Astrocyte (in vitro differentiated cells and primary cell): ENCODE results near the gene EMC8. TPM values are rescaled to one million over a fixed set of nuclear protein-coding genes. Genes with fewer than 3 reads are reported as not detected.

Source experiments
- DNase-seq: peaks from one replicate; pipeline ENCODE4 v3.0.0-alpha.2; 2010; ENCODE audit warnings: low read depth
- FAIRE-seq: peaks from 2 replicates; lab custom pipeline; 2011; peaks lifted over from hg19 to GRCh38; lab: Jason Lieb, UNC
- H2AFZ ChIP-seq: 2 replicates; pipeline ENCODE4 v1.6.0; 2012; ENCODE audit warnings: low read depth, low read length, inconsistent platforms
- H3K27ac ChIP-seq: 2 replicates; pipeline ENCODE4 v1.5.1; 2011; ENCODE audit warnings: low read depth, low read length, inconsistent platforms
- H3K27me3 ChIP-seq: 2 replicates; pipeline ENCODE4 v1.6.0; 2011; ENCODE audit warnings: low read length, inconsistent platforms; ENCODE audit not compliant: insufficient read depth
- H3K36me3 ChIP-seq: 2 replicates; pipeline ENCODE4 v1.5.1; 2011; ENCODE audit warnings: low read length, inconsistent platforms; ENCODE audit not compliant: insufficient read depth
- H3K4me1 ChIP-seq: 2 replicates; pipeline ENCODE4 v1.5.1; 2011; ENCODE audit warnings: low read length, inconsistent platforms; ENCODE audit not compliant: insufficient read depth
- H3K4me2 ChIP-seq: 2 replicates; pipeline ENCODE4 v1.6.0; 2012; ENCODE audit warnings: low read length, inconsistent platforms
- H3K4me3 ChIP-seq: 2 replicates; pipeline ENCODE4 v1.5.1; 2011; ENCODE audit warnings: low read depth, mild to moderate bottlenecking, low read length, inconsistent platforms; ENCODE audit not compliant: insufficient read depth
- H3K79me2 ChIP-seq: 2 replicates; pipeline ENCODE4 v1.6.0; 2012; ENCODE audit warnings: mild to moderate bottlenecking, low read length, inconsistent platforms; ENCODE audit not compliant: insufficient read depth
- H3K9ac ChIP-seq: 2 replicates; pipeline ENCODE4 v1.6.0; 2012; ENCODE audit warnings: mild to moderate bottlenecking, low read length, inconsistent platforms
- H3K9me3 ChIP-seq: 2 replicates; pipeline ENCODE4 v1.5.1; 2012; ENCODE audit warnings: low read depth, mild to moderate bottlenecking, low read length, inconsistent platforms; ENCODE audit not compliant: insufficient read depth
- H4K20me1 ChIP-seq: 2 replicates; pipeline ENCODE4 v1.6.0; 2012; ENCODE audit warnings: low read length, inconsistent platforms; ENCODE audit not compliant: insufficient read depth
- H3K27ac Mint-ChIP-seq: one replicate; pipeline ENCODE4 v1.8.0; 2021; ENCODE audit warnings: mild to moderate bottlenecking, mixed read lengths; ENCODE audit not compliant: unreplicated experiment
- H3K27me3 Mint-ChIP-seq: one replicate; pipeline ENCODE4 v1.8.0; 2021; ENCODE audit warnings: low read depth, mixed read lengths; ENCODE audit not compliant: unreplicated experiment
- H3K36me3 Mint-ChIP-seq: one replicate; pipeline ENCODE4 v1.8.0; 2021; ENCODE audit warnings: low read depth, mixed read lengths; ENCODE audit not compliant: unreplicated experiment
- H3K4me1 Mint-ChIP-seq: one replicate; pipeline ENCODE4 v1.8.0; 2021; ENCODE audit warnings: low read depth, mixed read lengths; ENCODE audit not compliant: unreplicated experiment
- H3K4me3 Mint-ChIP-seq: one replicate; pipeline ENCODE4 v1.8.0; 2021; ENCODE audit warnings: mild to moderate bottlenecking, moderate library complexity, mixed read lengths; ENCODE audit not compliant: unreplicated experiment
- H3K9me3 Mint-ChIP-seq: one replicate; pipeline ENCODE4 v1.8.0; 2021; ENCODE audit warnings: mild to moderate bottlenecking, mixed read lengths; ENCODE audit not compliant: unreplicated experiment
- EZH2 ChIP-seq: IDR thresholded peaks from 2 replicates; pipeline ENCODE4 v1.6.1; 2012; ENCODE audit warnings: mild to moderate bottlenecking, low read length, inconsistent platforms; ENCODE audit not compliant: insufficient read depth
- total RNA-seq: library from RNA; stranded (reverse); gene quantifications from 2 replicates; pipeline ENCODE4 v1.2.1, GENCODE V29; 2021
- TF ChIP-seq, protein P1 (sequence below): IDR thresholded peaks from 2 replicates; pipeline ENCODE4 v1.5.1; 2011; ENCODE audit warnings: low read depth, mild to moderate bottlenecking, inconsistent platforms, low read length, moderate library complexity; ENCODE audit not compliant: insufficient read depth

The EMC8 gene
- total RNA-seq, 1 donor from 2014 or later, result 42.7 TPM

DNA sequence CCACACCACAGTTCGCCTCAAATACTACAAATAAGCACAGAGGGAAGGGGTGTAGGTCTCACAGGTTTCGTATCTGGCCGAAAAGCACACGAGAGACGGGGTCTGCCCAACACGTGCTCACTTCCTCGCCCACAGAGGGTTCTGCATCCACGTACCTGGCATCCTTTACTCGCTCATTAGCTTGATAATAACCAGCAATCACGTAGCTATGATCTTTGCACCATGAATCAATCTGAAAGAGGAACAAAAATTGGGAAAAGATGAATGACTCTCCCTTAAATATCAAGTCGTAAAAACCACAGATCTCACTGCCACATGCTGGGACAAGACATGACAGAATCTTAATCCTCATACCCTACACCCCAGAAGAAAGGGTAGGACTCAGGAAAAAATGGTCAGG is 10.5 kb downstream of the EMC8 start:
- peaks cover 2% of the 10 kb centered on the region for H3K4me1 Mint-ChIP-seq
- no peaks in the 10 kb centered on the region for H3K9me3 Mint-ChIP-seq
- no peak overlapping the region for H3K4me2 ChIP-seq
- H2AFZ ChIP-seq, result no peak overlapping the region
- no peak for FAIRE-seq
- no peak overlapping the region for H3K27ac Mint-ChIP-seq
- H3K4me1 ChIP-seq, result no peaks in the 10 kb centered on the region
- no peak overlapping the region for H3K9ac ChIP-seq
- H3K27me3 ChIP-seq, result no peaks in the 10 kb centered on the region
- H3K36me3 ChIP-seq, result peaks cover 32% of the 10 kb centered on the region
- H3K4me3 Mint-ChIP-seq, result no peak overlapping the region
- H3K79me2 ChIP-seq, result peaks cover 92% of the 10 kb centered on the region
- TF ChIP-seq, protein P1, sequence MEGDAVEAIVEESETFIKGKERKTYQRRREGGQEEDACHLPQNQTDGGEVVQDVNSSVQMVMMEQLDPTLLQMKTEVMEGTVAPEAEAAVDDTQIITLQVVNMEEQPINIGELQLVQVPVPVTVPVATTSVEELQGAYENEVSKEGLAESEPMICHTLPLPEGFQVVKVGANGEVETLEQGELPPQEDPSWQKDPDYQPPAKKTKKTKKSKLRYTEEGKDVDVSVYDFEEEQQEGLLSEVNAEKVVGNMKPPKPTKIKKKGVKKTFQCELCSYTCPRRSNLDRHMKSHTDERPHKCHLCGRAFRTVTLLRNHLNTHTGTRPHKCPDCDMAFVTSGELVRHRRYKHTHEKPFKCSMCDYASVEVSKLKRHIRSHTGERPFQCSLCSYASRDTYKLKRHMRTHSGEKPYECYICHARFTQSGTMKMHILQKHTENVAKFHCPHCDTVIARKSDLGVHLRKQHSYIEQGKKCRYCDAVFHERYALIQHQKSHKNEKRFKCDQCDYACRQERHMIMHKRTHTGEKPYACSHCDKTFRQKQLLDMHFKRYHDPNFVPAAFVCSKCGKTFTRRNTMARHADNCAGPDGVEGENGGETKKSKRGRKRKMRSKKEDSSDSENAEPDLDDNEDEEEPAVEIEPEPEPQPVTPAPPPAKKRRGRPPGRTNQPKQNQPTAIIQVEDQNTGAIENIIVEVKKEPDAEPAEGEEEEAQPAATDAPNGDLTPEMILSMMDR, result no peak
- no peak for TF ChIP-seq EZH2
- DNase-seq, result no peak
- no peaks in the 10 kb centered on the region for H3K9me3 ChIP-seq
- H3K4me3 ChIP-seq, result no peak overlapping the region
- peaks cover 19% of the 10 kb centered on the region for H3K36me3 Mint-ChIP-seq
- H3K27me3 Mint-ChIP-seq, result no peaks in the 10 kb centered on the region
- no peak overlapping the region for H3K27ac ChIP-seq
- H4K20me1 ChIP-seq, result peaks cover 92% of the 10 kb centered on the region

DNA sequence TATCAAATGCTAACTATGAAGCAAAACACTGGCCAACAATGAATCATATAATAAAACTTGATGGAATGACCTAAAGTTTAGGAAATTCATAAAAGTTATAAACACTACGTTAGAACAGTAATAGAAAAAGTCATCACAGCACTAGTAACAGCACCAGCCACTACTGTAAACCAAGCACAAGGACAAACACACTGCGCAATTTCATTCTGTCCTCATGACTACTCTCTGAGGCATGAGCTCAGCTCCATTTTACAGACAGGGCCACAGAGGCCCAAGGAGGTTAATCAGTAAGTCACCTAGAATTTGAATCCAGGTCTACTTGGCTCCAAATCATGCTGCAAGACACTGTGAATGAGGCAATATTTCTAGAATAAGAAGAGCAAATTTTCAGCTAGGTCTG is 13.4 kb downstream of the EMC8 start:
- H3K4me3 Mint-ChIP-seq, result no peak overlapping the region
- H3K9ac ChIP-seq, result no peak overlapping the region
- H3K79me2 ChIP-seq, result peaks cover 90% of the 10 kb centered on the region
- H3K4me2 ChIP-seq, result no peak overlapping the region
- peaks cover 9% of the 10 kb centered on the region for H3K36me3 Mint-ChIP-seq
- H4K20me1 ChIP-seq, result peaks cover 93% of the 10 kb centered on the region
- H2AFZ ChIP-seq, result no peak overlapping the region
- H3K27me3 ChIP-seq, result no peaks in the 10 kb centered on the region
- H3K4me3 ChIP-seq, result no peak overlapping the region
- DNase-seq (no peak), FAIRE-seq (no peak)
- H3K27me3 Mint-ChIP-seq, result no peaks in the 10 kb centered on the region
- H3K36me3 ChIP-seq, result peaks cover 27% of the 10 kb centered on the region
- no peak overlapping the region for H3K27ac Mint-ChIP-seq
- no peak overlapping the region for H3K27ac ChIP-seq
- no peaks in the 10 kb centered on the region for H3K9me3 Mint-ChIP-seq
- H3K4me1 ChIP-seq, result peaks cover 6% of the 10 kb centered on the region
- no peaks in the 10 kb centered on the region for H3K9me3 ChIP-seq
- no peaks in the 10 kb centered on the region for H3K4me1 Mint-ChIP-seq
- TF ChIP-seq, protein P1, result no peak
- no peak for TF ChIP-seq EZH2

DNA sequence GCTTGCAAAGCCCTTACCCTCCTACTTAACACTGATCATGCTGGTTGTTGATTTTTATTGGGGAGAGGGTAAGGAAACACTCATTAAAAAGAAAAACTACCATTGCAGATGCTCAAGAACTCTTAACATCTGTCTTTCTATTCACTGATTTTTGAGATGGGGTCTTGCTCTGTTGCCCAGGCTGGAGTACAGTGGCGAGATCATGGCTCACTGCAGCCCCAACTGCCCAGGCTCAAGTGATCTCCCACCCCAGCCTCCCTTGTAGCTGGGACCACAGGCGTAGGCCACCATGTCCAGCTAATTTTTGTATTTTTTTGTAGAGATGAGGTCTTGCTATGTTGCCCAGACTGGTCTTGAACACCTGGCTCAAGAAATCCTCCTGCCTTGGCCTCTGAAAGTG is 14.5 kb downstream of the EMC8 start:
- TF ChIP-seq EZH2, result no peak
- TF ChIP-seq, protein P1, result no peak
- Histone ChIP-seq H3K9me3 (no peaks in the 10 kb centered on the region), H3K4me2 (no peak overlapping the region), H2AFZ (no peak overlapping the region), H4K20me1 (peaks cover 93% of the 10 kb centered on the region), H3K4me1 (peaks cover 6% of the 10 kb centered on the region), H3K9ac (no peak overlapping the region), H3K79me2 (peaks cover 79% of the 10 kb centered on the region), H3K36me3 (peaks cover 38% of the 10 kb centered on the region), H3K27ac (no peak overlapping the region), H3K4me3 (no peak overlapping the region), H3K27me3 (no peaks in the 10 kb centered on the region)
- H3K4me1 Mint-ChIP-seq, result no peaks in the 10 kb centered on the region
- H3K9me3 Mint-ChIP-seq, result no peaks in the 10 kb centered on the region
- H3K27ac Mint-ChIP-seq, result no peak overlapping the region
- no peaks in the 10 kb centered on the region for H3K27me3 Mint-ChIP-seq
- H3K4me3 Mint-ChIP-seq, result no peak overlapping the region
- DNase-seq (no peak), FAIRE-seq (no peak)
- H3K36me3 Mint-ChIP-seq, result peaks cover 12% of the 10 kb centered on the region
